Urothelium cell line (cell line): ENCODE results near the gene TUBGCP6.

ENCODE experiments used
- DNase-seq: peaks from one replicate; pipeline ENCODE4 v3.0.0; 2011; ENCODE audit warnings: low spot score, mixed read lengths
- FAIRE-seq: peaks from 2 replicates; lab custom pipeline; 2011; peaks lifted over from hg19 to GRCh38; lab: Jason Lieb, UNC

Gene TUBGCP6, protein sequence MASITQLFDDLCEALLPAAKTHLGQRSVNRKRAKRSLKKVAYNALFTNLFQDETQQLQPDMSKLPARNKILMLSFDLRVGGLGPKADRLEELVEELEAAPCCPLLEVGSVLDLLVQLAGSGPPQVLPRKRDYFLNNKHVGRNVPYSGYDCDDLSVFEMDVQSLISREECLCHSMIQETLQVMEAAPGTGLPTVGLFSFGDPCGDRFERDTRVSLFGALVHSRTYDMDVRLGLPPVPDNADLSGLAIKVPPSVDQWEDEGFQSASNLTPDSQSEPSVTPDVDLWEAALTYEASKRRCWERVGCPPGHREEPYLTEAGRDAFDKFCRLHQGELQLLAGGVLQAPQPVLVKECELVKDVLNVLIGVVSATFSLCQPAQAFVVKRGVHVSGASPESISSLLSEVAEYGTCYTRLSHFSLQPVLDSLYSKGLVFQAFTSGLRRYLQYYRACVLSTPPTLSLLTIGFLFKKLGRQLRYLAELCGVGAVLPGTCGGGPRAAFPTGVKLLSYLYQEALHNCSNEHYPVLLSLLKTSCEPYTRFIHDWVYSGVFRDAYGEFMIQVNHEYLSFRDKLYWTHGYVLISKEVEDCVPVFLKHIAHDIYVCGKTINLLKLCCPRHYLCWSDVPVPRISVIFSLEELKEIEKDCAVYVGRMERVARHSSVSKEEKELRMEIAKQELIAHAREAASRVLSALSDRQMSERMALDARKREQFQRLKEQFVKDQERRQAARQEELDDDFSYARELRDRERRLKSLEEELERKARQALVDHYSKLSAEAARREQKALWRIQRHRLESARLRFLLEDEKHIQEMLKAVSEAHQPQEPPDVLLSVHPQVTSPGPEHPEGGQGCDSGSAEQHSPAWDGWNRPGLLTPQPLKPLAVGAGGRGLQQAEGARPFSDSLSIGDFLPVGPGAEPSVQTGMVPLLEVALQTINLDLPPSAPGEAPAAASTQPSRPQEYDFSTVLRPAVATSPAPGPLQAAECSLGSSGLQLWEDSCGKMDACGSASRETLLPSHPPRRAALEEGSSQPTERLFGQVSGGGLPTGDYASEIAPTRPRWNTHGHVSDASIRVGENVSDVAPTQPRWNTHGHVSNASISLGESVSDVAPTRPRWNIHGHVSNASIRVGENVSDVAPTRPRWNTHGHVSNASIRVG (N-terminal part only)

DNA sequence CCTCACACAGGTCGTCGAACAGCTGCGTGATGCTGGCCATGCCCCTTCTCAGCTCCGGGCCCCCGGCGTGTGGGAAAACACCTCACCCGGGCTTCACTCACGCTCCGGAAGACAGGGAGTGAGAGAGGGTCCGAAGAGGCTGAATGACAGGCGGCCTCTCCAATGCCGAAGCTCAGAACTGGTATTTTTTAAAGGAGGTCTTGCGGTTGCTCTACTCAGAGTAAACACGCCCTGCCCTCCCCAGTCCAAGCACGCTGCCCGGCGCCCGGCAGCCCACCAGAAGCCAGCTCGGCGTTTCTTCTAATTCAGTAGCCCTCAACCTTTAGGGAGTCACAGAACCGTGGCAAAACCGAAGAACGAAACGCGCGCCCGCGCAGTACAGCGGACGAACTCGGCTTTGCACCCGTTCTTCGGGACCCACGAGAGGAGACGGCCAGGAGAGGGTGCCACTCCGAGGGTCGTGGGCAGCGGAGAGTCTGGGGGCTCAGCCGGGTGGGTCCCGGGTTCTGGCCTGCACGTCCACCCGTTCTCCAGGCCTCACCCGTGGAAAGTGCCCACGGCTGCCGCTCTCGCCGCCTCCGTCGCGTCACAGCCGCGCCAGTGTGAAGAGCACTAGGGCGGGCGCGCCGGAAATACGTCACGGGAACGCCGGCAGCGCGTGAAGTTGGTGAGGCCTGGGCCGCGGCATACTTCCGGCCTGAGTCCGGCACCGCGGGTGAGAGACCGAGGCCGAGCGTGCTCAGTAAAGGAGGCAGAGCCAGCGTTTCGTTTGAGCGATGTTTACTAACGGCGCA lies at the start of gene TUBGCP6:
Gene TUBGCP6, minus strand, starts transcription at position 604 of the 794 bp plus-strand sequence. Its CDS starts 564 bp downstream, at position 40.
- FAIRE-seq (peak; percentile 98), DNase-seq (peak; percentile 97)

DNA sequence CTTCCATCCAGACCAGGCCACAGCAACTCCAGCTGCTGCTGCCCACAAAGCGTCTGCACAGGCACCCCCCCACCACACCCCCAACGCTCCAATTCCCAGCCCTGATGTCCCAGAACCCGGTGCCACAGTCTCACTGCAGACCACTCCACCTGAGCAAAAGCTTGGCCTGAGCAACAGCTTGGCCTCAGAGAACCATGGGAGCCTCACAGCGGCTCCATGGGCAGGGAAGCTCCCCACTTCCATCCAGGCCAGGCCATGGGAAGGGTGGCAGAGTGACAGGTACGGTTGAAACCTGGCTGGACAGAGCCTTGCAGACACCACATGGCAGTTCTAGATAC lies 49.5 kb upstream of the TUBGCP6 start:
- no peak for FAIRE-seq
- DNase-seq = no peak

DNA sequence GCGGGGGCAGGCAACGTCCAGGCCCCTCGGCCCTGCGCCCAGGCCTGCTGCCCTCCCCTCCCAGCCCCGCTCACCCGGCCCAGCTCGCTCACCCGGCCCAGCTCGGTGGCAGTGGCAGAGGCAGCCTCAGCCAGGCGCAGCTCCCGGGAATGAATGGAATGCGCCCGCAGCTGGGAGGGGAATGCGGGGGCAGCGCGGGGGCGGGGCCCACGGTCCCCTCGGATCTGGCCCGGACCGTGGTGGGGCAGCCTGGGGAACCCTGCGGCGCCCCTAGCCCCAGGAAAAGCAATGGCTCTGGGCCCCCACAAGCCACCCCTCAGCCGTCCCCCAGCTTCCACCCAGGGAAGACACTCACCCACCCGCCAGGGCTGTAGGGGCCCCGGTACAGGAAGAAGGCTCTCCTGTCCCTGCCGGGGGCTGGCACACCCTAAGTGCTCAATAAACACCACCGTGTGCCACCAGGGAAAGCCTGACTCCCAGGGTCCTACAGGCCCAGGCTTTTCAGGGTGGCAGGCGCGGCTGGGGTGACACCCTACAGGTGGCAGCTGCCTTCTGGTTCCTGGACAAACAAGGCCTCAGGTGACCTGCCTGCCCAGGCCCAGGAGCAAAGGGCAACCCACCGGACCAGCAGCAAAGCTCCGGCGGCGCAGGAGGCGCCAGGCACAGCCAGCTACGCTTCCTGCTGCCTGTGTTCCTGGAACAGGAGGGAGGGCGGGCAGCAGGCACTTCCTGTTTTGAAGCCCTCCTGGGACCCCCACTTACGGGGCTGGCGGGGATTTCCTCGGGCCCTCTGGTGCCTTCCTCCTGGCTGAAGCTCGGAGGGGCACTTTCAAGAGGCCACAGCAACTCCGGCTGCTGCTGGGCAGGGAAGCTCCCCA lies 48.9 kb upstream of the TUBGCP6 start:
- peak; percentile 93 for DNase-seq
- peak; percentile 99 for FAIRE-seq

DNA sequence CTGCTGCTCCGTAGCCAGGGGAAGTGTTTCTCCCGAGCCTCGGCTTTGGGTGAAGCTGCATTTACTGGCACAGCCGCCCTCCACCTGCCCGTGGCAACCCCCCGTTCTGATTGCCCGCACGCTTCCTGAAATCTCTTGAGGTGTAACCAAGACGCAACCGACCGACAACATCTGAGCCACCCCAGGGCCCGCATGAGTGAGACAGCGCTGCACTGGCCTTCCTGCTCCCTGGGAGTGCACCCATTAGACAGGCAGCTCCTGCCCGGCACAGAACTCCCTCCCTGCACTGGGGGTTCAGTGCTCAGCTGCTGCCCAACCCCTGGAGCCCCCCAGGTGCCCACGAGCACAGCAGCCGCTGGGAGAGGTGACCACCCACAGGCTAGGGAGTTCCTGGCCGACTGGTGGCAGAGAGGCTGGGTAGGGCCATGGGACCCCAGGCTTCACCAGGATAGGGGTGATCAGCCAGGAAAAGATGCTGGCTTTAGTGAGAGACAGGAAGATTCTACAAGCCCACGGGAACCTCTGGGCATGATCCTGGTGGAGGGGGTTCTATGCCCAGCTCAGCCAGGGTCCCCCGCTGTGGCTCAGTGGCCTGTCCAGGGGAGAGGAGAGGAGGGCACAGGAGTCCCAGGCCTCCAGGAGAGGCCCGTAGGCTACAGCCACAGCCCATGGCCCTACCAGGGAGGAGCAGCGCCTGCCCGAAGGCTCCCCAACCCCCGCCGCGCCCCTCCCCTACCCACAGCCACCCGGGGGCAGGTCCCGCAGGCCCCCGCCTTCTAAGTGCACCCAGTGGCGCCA lies 48.0 kb upstream of the TUBGCP6 start:
- DNase-seq (no peak), FAIRE-seq (no peak)

DNA sequence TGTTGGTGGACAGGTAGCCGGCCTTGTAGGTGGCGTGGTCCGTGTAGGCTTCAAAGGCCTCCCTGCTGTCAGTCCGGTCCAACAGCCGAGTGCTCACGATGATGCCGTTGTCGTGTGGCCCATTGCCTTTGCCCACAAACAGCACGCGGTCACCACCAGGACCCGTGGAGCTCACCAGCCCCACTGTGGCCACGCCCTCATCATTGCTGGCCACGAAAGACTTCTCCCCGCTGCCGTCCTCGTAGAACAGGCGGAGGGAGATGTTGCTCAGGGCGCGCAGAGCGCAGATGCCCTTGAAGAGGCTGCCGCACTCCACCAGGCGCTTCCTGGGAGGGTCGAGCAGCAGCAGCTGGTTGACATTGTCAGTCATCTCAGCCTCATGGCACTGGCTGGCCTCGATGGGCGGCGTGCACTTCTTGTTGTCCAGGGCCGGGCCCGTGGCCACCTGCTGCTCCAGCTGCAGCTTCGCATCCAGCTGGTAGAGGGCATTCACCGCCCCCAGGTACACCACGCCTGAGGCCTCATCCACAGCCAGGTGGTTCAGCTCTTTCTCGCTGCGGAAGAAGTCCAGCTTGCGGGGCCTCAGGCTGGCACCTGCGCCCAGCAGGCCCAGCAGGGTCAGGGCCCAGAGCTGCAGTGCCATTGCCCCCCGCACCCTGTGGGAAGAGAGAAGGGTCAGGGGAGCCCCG lies 45.3 kb upstream of the TUBGCP6 start:
- DNase-seq (no peak), FAIRE-seq (no peak)

DNA sequence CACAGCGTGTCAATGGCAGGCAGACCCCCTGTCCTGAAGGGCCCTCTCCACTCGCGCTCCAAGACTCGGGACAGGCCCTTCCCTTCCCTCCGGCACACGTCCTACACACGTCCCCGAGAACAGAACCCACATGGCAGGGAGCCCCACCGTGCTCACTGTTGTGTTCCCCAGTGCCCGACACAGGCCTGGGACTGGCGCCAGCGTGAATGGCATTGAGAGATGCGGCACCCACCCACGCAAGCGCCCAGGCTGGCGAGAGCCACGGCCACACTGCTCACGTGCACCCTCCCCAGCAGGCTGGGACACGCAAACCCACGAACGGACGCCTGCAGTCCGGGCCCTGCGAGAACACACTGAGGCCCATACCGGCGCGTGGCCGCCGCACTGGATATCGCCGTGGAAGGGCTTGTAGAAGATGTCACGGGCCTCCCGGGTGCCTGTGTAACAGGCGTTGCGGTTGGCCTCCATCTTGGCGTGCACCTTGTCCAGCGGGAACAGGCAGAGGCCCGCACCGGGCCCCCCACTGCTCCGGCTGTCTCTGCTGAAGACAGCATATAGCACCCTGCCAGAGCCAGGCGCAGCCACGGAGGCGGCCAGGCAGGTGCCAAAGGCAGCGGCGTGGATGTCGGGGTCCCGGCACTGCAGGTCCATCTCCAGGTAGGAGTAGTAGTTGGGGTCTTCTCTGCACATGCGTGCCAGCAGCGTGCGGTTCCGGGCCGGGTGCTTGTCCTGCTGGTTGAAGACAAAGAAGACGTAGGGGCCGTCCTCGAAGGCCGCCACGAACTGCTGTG lies 44.5 kb upstream of the TUBGCP6 start:
- DNase-seq (no peak), FAIRE-seq (peak; percentile 62)

DNA sequence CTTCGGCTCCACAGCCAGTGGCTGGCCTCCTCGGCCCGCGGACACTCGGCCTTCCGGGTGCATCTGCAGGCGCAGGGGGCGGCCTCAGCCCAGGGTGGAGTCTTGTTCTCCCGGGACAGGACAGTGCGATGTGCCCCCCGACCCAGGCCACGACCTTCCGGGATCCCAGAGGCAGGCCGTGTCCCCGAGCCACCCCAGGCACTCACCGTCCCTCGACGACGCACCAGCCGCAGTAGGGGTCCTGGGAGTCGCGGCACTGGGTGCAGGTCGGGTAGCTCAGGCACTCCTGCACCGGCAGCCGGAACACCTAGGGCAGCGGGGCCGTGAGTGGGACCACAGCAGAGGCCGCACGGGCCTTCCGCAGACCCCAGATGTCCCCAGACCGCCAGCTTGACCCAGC lies 42.9 kb upstream of the TUBGCP6 start:
- no peak for FAIRE-seq
- no peak for DNase-seq

DNA sequence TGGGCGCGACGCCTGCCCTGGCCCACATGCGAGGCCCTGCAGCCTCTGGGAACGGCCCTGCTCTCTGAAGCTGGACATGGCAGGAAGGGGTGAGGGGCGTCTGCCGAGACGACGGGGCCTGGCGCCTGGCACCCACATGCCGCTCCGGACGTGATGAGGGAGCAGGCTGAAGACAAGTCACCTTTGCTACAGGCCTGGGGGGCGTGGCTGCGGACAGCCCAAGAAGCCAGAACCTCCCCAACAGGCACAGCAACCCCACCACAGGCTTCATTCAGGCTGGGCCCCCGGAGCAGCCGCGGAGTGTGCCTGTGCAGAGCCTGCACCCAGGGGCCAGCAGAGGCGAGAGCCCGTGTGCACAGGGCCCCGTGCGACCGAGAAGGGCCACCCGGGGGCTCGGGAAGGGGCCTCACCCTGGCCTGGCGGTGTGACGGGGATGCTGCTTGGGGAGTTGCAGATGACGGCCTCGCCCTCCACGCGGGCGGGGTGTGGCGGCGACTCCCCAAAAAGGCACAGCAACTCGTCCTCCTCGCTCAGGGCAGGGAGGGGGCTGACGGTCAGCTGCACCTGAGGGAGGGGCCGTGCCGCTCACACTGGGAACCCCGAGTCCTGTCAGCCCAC lies 42.0 kb upstream of the TUBGCP6 start:
- DNase-seq (no peak), FAIRE-seq (no peak)

DNA sequence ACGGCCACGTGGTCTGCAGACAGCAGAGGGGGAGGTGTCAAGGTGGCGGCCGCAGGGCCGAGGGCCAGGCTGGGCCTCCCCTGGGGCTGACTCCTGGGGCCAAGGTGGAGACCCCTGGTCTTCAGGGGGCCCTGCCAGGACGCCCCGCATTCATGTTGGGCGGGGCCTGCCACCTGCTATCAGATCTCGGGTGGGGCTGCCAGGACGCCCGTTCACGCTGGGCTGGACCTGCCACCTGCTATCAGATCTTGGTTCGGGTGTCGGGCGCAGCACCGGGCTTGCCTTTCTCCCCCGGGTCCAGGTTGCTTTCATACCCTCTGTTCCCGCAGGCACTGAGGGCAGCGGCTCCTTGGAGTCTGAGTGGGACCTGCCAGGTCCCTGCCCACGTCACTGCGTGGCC lies 41.5 kb upstream of the TUBGCP6 start:
- DNase-seq = no peak
- no peak for FAIRE-seq

DNA sequence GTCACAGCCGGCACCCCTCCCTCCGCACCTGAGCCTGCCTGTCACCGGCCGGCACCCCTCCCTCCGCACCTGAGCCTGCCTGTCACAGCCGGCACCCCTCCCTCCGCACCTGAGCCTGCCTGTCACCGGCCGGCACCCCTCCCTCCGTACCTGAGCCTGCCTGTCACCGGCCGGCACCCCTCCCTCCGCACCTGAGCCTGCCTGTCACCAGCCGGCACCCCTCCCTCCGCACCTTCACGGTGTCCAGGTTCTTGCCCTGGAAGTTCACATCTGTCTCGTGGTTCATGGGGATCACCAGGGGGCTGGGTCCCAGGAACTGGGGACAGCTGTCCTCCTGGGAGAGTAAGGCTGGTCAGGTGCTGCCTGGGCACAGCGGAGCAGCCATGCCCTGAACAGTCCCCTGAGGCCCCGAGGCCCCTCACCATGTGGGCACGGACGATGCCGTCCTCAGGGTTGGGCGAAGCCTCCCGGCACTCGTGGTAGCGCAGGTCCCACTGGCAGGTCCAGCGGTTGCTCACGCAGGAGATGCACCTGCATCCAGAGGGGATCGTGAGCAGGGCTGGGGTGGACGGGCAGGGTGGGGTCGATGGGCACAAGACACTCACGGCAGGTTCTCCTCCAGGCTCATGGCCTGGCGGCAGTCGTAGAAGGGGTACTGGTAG lies 40.9 kb upstream of the TUBGCP6 start:
- DNase-seq = no peak
- FAIRE-seq = peak; percentile 27

DNA sequence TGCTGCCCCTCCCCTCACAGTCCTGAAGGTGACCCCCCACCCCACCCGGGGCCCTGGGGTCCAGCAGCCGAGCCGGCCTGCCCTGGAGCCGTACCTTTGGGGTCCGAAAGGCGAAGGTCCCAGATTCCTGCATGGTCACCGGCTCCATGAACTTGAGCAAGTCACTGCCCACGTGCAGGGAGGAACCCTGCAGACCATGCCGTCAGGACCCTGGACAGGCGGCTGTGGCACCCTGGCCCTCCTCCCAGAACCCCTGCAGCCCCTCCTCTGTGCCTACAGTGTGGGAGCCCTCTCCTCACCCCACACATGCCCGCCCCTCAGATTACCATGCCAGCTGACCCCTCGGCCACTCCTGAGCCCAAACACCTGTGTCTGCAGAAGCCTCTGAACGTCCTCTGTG lies 39.7 kb upstream of the TUBGCP6 start:
- DNase-seq = no peak
- no peak for FAIRE-seq

DNA sequence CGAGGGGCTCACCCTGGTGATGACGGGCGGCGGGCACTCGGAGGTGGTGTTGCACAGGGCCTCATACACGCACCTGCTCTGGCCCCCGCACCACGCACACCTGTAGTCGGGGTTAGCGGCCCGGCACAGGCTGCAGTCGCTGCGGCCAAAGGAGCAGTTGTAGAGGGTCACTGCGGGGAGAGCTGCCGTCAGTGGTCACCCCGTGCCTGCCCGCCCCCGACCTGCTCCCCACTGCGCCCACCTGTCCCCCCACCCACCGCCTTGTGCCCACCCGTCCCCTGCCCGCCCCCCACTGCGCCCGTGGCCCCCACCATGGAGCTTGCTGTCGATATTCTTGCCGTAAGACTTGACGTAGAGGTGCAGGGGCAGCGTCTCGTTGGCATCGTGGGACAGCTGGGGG lies 39.0 kb upstream of the TUBGCP6 start:
- FAIRE-seq = no peak
- DNase-seq = no peak

DNA sequence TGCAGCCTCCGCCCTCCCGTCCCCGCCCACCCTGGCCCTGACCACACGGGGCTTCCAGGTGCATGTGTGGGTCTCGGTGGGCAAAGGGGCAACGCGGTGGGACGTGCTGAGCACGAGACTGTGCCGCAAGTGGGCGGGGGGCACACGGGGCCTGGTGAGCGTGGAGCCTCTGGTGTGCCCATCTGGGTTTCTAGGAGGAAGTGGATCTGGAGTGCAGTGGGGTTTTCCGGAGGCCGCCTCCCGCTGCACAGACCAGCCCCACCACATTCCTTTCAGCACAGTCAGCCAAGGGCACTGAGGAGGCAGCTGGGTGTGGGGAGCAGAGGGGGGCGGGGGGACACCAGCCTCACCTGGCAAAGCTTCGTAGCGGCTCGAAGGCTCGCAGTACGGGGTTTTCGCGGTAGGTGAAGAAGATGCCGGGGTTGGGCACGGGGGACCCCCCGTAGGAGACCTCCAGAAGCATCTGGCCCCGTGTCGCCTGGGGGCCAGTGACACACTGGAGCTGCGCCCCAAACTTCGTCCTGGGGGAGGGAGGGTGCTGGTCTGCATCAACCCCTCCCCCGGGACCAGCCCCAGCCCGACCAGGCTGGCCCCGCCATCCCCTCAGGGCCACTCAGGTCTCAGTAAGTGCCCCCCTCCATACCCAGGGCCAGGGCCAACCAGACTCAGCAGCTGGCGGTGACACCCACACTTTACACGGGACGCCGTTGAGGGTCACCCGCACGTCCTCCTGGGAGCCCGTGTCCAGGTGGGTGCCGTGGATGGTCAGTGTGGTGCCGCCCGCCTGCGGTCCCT lies 37.7 kb upstream of the TUBGCP6 start:
- FAIRE-seq = peak; percentile 87
- peak; percentile 78 for DNase-seq

DNA sequence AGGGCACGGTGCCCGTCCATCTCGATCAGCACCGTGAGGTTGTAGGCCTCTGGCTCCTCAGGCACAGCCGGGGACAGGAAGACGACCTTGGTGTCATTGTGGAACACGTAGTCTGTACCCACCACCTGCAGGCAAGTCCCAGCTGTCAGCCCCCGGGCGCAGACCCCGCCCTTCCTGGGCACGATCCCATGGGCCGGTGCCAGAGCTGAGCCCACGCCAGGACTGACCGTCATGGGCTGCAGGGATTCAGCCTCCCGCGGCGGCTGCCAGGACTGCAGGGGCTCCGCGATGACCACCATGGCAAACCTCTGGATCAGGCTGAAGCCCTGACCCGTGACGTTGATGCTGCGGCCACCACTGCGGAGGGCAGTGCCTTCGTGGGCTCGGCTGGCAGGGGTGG lies 37.1 kb upstream of the TUBGCP6 start:
- DNase-seq = no peak
- no peak for FAIRE-seq

DNA sequence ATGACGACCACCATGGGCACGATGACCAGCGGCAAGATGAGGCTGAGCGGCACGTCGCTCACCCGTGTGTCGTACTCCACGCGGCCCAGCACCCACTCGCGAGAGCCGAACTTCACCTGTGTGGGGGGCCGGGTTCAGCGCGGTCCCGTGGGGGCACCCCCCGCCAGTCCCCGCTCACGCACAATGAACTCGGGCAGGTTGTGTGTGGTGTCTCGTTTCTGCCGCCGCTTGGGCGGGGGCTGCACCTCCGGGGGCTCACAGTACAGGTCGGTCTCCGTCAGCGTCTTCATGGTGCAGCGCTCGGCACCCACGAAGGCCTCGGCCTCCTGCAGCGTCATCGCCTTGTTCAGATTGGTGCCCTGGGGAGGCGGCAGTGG lies 36.5 kb upstream of the TUBGCP6 start:
- FAIRE-seq (no peak), DNase-seq (no peak)
